Prostate gland (tissue), 2 donors: ENCODE results near the gene OTOG.

ENCODE experiments used
- CTCF ChIP-seq, 4 experiments: fragments of 200-600 bp in 2 of 4; fragments of 450-650 bp in 2 of 4; sonication (generic) in 2 of 4; IDR thresholded peaks; 1 replicate in 3 of 4; 2 replicates in 1 of 4; pipeline ENCODE4 v1.5.1; 2016 to 2019; ENCODE audit warnings: antibody characterized with exemption in 4 of 4, mild to moderate bottlenecking in 2 of 4, moderate library complexity in 2 of 4
- POLR2A ChIP-seq: fragments of 450-650 bp; IDR thresholded peaks from one replicate; pipeline ENCODE4 v1.6.1; 2016; ENCODE audit warnings: antibody characterized with exemption, mild to moderate bottlenecking
- POLR2AphosphoS5 ChIP-seq: sonication (generic); formaldehyde crosslinking; IDR thresholded peaks from one replicate; pipeline ENCODE4 v1.6.1; 2017; ENCODE audit warnings: antibody characterized with exemption

DNA sequence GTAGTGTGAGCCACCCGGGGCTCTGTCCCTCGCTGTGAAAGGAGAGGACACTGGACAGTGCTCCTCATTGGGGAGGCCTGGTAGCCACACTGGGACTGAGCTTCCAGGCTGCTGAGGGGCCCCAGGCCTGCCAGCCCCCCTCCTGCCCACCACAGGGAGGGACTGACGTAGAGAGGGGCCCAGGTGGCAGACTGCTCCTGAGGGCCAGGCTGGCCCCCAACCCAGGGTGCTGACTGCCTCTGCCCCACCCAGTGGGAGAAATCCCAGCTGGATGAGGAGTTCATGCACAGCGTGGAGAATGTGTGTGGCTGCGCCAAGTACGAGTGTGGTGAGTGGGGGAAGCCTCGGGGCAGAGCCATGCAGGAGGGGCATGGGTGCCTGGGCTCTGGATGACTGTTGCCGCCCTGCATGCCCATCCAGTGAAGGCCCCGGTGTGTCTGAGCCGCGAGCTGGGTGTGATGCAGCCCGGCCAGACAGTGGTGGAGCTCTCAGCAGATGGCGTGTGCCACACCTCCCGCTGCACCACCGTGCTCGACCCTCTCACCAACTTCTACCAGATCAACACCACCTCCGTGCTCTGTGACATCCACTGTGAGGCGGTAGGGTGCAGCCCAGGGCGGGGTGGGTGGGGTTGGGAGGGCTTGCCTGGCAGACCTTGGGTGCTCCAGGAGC is 93.6 kb downstream of the OTOG start:
- TF ChIP-seq CTCF (IDR thresholded peaks at IDR 0.05) (no peak), POLR2A (no peak), POLR2AphosphoS5 (no peak)
